Stimulated activated CD8-positive, alpha-beta memory T cell treated with anti-CD3 and anti-CD28 coated beads, Interleukin-2, amount 100 ng/mL, for 48 hours (primary cell): ENCODE data around the gene TPSG1.

Experiments used
- DNase-seq, 2 donors: peaks; one replicate each; pipeline ENCODE4 v3.0.0-alpha.2; 2020; ENCODE audit warnings: low read depth in 2 of 2

Gene TPSG1

DNA sequence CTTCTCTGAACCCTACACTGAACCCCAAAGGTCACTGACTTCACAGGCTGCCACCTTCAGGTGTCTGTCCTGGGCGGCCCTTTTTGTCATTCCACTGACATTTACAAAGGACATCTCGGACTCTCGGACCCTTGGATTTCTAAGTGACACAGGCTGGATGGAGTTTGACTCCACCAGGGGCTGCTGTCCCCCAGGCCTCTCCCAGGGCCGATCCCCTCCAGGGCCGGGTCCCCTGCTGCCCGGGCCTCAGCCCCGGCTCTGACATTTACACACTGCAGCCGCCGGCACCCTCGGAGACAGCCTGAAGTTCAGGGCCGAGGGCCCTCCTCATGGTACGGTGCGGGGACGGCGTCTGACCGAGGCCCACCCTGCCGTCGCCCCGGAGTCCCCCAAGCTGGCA is 48.0 kb downstream of the TPSG1 start:
- DNase-seq: no peak

DNA sequence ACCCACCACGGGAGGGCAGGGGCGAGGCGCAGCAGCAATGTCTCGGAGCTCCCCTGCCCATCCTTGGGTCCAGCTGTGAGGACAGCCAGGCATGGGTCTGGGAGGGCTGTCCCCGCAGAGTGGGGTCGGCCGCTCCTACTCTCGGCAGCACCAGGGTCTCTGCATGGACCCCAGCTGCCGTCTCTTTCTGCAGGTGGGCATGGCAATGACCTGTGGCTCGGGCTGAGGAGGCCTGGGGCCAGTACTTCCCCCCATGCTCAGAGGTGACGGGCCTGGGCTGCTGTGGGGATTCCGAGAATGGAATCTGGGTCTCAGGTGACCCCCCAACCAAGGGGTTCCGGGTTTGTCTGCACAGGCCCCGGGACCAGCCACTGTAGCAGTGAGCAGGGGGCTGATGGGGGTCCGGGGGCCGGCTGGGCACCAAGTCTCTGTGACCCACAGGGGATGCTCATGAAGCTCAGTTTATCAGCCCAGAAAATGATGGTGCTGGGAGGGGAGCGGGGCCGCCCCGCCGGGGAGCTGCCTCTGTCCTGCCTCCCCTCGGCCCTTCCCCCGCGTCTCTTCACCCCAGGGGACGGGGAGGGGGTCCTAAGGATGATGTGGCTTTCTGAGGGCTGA is 48.7 kb downstream of the TPSG1 start:
- DNase-seq: no peak

DNA sequence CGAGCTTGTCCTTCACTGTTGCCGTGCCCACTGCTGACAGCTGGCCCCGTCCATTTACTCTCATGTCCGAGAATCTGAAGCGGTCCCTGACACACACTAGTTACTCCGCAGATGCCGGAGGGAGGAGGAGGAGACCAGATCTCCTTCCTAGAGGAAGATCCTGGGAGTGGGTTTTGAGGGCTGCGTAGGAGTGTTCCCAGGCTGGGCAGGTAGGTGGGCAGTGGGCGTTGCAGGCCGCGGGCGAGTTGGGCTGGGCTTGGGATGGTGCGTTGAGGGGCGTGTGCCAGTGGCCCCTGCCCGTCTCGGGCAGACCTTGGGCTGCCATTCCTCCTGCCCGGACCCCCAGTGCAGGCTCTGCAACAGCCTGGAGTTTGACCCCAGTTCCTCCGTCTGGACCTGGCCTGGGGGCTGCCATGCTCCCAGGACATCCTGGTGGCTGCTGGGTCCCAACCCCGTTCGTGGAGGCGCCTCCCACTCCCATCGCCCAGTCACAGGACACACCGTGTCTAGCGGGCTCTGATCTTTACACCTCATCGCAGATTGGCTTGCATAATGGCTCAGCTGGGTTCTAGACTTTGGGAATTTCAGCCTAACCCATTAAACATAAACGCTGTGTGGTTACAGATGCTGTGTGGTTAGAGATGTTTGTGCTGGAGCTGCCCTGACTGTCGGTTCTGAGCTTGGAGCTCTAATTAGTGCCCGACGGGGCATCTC is 49.3 kb downstream of the TPSG1 start:
- no peak for DNase-seq

DNA sequence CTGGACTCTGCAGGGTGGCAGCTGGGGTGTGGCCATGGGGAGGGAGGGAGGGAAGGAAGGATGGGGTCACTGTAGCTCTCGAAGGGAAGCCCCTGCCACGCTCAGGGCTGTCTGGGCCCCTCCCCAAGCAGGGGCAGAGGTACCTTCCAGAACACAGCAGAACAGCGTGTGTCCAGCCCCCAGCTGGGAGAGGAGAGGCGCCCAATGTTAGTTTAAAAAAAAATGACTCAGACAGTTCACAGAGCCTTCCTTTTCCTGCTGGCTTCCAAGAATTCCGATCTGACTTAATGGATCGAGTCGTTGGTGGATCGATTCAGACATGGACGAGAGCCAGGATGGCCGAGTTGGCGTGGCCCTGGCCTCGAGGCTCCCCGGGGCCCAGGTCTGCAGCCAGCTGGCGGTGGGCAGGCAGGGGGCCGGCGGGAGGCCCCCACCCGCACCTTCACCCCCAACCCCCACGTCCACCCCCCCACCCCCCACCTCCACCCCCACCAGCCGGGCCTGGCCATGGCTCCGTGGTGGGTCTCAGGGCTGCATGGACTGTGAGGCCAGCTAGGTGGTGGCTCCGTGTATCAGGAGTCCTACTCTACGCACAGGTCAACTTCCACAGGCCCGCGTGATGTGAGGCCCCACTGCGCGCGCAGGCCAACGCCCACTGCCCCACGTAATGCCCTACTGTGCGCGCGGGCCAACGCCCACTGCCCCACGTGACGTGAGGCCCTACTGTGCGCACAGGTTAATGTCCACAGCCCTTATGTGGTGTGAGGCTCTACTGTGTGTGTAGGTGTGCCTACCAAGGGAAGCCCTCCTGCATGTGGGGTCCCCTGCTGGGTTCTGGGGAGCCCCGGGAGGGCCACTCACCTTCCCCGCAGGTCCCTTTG is 50.4 kb downstream of the TPSG1 start:
- DNase-seq: no peak

DNA sequence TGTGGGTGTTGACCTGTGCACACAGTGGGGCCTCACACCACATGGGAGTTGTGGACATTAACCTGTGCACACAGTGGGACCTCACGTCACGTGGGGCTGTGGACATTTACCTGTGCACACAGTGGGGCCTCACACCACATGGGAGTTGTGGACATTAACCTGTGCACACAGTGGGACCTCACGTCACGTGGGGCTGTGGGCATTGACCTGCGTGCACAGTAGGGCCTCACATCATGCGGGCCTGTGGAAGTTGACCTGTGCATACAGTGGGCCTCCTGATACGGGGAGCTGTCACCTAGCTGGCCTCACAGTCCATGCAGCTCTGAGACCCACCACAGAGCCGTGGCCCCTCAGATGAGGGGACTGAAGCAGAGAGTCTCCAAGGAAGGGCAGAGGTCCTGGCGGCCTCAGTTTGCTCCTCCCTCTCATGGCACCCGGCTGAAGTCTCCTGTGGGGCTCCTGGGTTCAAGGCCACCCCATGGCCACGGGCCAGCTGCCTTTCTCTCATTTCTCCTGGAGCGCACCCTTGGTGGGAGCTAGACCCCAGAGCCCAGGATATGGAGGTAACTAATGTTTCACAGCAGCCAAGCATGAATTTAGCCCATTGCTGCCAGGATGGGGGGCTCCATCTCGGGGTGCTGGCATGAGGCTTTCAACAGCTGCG is 51.1 kb downstream of the TPSG1 start:
- no peak for DNase-seq

DNA sequence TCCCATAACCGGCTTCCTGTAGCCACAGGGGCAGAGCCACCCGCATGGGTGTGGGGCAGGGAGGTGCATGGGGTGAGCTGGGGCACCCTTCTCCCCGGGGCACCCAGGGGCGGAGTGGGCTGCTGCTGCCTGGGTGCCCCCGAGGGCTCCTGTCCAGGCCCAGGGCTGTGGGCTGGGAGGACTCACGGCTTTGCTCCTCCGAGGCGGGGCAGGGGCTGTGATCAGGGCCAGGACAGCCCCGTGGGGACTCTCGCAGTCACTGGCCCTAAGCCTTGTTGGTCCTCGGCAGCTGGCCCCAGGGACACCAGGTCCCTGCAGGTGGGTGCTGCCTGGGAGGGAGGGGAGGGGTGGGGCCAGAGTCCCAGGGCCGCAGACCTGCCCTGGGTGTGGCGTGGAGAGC is 52.4 kb downstream of the TPSG1 start:
- DNase-seq: no peak

DNA sequence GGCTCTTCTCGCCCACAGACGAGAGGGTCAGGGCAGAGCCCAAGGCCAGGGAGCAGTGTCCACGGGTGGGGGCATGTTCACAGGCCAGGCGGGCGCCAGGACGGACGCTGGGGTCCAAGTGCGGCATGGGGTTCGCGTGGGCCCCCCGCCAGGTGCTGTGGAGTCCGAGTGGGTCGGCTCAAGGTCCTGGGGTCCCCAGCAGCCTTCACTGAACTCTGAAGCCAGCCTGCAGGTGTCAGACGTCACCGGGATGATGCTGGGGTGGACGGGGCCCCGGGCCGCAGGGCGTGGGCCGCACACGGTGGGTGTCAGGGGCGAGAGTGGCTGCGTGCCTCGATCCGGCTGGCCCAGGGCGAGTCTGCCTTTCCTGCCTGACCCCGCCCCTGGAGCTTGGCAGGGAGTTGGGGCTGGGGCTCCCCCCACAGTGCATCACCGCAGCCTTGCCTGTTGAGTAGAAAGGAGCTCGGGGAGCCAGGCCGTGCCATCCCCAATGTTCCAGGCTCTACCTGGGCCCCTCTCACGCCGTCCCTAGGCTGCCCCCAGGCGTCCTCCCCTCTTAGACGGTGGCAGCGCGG is 53.1 kb downstream of the TPSG1 start:
- no peak for DNase-seq
